ENCODE results near the gene LGMN.

Gene LGMN

DNA sequence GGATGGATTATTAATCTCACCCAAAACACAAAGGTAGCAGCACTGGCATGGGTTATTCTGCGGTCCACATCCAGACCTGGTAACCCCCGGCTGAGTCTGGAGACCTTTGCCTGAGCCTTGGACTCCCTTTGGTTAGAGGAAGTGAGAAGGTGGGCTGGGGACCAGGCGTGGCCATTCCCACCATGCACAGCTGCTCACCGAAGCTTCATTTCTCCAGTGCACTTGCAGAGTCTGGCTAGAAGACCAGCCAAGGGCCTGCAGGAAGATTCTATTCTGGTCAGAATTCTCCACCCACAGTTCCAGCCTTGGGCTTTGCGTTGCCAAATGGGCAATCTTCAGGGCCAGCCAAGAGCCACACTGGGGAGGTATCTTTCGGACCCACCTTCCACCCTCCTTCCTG lies 73.0 kb downstream of the LGMN start:
- no peak for FAIRE-seq

DNA sequence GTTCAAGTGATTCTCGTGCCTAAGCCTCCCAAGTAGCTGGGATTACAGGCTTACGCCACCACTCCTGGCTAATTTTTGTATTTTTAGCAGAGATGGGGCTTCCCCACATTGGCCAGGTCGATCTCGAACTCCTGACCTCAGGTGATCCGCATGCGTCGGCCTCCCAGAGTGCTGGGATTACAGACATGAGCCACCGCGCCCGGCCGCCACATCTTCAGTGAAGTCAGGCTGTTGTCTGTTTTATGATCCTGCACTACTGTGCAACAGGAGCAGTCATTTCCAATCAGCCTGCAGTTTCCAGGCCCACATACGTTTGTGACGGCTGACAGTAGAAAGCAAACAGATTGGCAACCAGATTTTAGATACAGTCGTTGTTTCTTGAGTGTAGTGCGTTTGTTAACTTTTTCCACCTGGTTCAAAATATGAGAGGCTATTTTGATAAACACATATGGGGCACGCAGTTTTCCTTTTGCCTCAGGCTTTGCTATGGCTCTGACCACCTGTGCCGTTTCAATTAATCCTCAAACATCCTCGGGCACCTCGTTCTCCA lies 74.8 kb downstream of the LGMN start:
- no peak for FAIRE-seq

DNA sequence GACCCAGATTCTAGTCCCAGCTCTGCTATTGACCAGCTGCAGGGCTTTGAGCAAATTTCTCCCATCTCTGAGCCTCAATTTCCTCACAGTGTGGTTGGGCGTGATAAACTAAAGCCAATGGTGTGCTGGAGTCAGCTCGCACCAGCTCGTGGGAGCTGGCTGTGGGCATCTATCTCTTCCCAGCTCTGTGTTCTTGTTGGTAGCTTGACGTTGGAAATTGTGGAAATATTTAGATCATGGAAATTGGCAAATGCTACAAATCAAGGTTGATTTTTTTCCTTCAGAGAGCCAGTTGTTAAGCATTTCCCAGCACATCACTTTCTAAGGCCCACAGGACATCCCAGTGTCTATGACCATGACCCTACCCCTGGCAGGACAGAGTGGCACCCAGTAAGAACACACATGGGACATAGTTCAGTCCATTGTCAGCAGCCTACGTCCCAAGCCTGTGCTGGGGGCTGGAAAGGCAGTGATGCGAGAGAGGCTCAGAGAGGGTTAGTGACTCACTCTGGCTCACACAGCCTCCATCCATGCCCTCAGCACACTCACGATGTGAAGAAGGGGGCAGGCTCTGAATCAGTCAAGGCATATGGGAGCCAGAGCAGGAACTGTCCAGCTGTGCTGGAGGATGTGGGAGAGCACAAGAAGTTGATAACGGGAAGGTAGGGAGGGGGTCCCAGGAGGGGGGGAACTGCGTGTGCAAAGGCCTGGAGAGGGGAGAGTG lies 77.6 kb downstream of the LGMN start:
- FAIRE-seq, result no peak

DNA sequence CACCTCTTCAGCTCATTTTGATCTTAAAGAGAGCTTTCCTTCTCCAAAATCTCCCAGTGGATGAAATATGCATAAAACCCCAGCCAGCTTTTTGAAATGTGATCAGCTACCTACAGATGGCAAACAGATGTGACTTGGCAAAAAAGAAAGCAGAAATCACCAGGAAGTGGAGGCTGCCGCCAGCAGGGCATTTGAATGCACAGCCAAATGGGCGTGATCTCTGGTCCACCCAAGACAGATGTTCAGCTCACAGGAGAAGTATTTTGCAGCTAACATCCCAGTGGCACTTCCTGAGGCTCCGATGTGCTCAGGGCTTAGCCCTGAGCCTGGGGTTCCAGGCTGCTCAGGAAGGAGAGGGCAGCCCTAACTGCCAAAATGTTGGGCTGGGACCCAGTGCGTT lies 78.3 kb downstream of the LGMN start:
- FAIRE-seq, result no peak

DNA sequence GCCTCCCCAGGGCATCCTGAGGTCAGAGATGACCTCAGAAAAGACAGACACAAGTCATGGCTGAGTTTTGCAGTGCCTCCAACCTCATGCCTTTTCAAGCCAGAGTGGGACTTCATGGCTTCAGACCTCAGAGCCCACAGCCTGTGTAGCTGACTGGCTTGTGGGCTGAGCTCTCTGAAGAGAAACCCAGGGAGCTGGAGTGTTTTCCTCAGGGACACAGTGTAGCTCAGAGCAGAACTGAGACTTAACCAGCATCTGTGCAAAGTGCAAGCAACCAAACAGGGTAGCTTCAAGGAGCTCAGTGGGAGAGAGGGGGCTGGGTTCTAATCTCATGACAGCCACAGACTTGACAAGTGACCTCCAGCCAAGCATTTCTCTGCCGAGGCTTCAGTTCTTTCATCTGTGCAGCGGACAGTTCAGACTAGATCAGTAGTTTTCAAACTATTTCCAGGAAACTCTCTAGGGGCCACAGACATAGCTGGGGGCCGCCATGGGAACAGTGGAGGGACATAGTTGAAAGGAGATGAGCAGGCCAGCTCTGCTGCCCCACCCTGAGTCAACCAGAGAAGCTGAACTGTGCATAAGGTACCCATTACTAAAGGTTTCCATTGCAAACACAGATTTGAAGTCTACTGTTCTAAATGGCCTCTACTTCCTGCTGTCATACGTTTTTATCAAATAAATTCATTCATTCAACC lies 80.0 kb downstream of the LGMN start:
- FAIRE-seq, result no peak

DNA sequence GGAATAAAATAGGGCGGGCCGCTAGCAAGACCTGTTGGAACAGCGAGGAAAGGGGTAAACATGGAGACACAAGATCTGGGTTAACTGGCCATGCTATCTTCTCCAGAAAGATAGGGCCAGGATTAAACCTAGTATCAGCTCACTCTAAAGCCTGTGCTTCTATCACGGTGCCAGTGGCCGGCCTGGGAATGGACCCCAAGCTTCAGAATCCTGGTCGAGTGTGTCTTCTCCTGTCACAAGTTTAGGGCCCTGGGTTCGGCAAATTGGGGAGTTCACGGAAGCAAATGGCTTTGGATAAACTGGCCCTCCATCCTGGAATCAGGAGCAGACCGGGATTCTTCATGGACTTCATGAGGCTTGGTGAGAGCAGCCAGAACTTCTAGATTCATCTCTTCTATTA lies 82.2 kb downstream of the LGMN start:
- no peak for FAIRE-seq

DNA sequence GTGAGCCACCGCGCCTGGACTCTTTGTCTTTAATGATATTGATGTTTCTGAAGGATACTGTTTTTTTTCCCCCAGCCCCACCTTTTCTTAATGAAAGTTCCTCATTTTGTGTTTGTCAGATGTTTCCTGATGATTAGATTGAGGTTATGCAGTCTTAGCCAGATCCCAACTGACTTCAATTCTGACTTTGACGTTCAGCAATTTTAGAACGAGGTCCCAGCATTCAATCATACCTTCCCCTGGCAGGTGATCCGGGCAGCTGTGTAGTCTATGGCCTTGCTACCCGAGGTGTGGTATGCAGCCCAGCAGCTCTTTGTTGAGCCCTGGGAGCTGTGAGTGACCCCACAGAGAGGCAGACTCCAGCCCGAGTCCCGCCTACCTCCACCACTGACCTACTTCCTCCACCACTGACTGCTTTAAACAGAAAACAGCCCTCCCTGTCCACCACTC lies 82.7 kb downstream of the LGMN start:
- no peak for FAIRE-seq

DNA sequence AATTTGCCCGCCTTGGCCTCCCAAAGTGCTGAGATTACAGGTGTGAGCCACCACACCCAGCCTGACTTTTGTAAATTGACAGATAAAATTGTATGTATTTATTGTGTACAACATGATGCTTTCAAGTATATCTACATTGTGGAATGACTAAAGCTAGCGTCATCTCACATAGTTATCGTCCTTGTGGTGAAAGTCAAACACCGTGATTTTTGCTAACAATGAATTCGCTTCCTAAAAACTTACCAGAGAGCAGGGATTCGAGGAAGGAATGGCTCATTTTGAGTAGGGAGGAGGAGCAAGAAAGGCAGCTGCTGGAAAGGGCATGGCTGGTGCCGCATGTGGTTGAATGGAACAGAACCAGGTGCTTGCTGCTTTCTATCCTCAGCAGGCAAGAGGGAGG lies 85.4 kb downstream of the LGMN start:
- no peak for FAIRE-seq

DNA sequence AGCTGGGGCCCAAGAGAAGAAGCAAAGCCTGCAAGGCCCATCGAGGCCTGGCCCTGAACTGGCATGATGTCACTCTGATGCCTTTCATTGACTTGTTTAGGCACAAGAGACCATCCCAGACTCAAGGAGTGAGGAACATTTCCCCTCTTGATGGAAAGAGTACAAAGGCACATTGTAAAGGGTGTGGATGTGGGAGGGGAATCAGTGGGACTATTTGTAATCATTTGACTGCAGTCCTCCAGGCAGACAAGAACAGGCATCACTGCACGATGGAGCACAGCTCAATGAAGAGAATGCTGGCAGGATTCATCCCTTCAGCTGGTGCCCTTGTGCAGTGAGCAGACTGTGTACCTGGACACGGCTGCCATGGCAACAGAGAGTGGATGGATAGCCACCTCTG lies 87.9 kb downstream of the LGMN start:
- no peak for FAIRE-seq

DNA sequence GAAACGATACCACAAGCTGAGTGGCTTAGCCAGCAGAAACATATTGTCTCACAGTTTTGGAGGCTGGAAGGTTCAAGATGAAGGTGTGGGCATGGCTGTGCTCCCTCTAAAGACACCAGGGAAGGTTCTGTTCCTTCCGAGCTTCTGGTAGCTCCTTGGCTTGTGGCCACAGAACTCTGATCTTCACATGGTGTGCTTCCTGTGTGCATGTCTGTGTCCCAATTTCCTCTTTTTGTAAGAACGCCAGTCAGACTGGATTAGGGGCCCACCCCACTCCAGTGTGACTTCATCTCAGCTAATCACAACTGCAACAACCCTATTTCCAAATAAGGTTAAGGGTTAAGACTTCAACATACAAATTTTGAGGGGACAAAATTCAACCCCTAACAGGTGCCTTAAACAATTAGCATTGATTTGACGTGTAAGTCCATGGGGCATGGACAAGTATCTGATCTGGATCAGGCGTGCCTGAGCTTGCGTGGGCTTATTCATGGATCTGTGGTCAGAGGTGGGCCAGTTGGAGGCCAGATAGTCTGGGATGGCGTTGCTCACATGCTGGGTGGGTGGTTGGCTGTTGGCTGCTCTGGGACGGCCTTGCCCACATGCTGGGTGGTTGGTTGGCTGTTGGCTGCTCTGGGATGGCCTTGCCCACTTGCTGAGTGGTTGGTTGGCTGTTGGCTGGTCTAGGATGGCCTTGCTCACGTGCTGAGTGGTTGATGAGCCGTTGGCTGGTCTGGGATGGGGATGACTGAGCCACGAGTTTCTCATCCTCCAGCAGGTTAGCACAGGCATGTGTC lies 88.5 kb downstream of the LGMN start:
- FAIRE-seq, result no peak

DNA sequence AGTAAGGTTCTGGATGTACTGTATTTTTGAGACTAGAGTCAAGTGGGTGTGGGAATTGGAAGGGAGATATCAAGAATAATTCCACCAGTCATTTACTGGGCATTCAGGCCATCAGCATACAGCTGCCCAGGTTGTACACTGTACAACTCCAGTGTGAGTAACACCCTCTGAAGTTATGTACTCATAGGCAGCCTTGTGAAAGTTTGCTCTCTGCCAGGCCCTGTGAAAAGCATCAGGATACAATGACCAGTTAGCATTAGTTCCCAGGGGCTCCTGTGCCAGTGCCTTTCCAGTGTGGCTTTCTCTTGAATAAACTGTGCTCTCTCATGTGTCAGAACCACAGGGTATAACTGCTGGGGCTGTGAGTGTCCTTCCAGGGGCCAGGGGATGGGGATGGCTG lies 89.7 kb downstream of the LGMN start:
- no peak for FAIRE-seq

DNA sequence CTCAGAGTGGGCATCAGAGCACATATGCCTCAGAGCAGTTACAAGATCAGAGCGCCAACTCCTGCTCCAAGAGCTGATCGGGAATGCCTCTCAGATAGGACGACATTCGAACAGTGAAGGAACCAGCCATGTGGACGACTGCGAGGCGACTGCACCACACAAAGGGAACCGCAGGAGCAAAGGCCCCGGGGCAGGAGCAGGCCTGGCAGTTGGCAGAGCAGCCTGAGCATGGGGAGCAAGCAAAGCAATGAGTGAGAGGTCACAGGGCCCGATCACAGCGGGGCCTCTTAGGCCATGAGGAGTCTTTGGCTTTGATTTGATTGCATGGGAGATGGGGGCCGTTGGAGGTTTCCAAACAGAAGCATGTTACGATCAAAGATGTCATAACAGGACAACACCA lies 90.3 kb downstream of the LGMN start:
- FAIRE-seq, result no peak

DNA sequence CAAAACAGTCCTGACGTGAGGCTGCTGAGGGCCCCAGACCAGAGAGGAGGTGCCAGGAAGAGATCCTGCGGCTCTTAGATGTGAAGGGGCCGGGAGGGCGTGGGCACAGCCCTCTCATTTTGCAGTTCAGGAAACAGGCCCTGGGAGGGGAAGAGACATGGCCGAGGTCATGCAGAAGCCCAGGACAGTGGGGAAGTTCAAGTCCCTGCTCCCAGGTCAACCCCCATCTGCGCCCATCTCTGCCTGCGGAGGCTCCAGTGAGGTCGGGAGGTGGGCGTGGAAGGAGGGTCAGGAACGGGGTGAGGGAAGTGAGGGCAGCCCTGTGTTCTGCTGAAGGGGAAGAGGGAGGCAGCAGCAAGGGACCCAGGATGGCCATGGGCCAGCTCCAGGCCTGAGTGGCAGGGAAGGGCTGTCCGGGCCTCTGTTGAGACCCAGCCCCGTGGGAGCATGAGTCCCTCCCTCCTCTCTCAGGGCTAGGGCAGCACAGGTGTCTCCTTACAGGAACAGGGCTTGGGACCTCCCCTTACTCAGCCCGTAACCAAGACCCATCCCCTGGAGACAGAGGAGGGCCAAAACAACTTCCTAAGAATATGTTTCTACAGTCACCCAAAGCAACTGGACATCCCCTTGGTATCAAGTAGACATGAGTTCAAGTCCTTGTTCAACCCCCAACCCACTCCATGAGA lies 90.8 kb downstream of the LGMN start:
- FAIRE-seq, result no peak

DNA sequence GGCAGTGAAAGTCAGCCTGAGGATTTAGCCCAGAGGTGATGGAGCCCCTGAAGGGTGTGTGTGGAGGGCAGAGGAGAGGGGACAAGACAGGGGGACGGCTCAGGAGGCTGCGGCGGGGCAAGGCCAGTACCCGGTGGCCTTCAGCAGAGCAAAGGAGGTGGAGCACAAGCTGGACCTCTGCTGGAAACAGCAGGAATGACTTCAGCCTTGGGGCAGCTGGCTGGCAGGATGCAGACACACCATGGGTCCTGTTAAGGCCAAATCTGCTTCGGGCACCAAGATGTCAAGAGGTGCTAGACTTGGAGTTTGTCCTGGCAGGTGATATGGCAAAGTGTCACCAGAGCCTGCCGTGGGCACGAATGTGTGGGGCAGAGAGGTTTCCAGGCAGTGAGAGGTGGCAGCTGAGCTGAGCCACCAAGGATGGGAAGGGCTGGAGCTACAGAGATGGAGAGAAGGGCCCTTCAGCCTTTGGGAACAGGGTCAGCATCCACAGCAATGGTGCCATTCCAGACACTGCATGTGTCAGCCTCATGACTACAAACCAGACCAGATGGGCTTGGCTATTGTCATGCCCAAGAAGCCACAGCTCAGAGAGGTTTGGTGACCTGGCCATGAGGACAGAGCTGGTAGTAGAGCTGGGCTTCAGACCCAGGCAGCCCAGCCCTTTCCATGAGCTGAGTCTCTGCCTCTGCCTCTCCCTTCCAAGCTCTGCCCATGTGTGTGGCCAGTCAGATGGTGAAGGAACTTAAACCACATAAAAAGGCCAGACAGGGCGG lies 91.9 kb downstream of the LGMN start:
- no peak for FAIRE-seq

DNA sequence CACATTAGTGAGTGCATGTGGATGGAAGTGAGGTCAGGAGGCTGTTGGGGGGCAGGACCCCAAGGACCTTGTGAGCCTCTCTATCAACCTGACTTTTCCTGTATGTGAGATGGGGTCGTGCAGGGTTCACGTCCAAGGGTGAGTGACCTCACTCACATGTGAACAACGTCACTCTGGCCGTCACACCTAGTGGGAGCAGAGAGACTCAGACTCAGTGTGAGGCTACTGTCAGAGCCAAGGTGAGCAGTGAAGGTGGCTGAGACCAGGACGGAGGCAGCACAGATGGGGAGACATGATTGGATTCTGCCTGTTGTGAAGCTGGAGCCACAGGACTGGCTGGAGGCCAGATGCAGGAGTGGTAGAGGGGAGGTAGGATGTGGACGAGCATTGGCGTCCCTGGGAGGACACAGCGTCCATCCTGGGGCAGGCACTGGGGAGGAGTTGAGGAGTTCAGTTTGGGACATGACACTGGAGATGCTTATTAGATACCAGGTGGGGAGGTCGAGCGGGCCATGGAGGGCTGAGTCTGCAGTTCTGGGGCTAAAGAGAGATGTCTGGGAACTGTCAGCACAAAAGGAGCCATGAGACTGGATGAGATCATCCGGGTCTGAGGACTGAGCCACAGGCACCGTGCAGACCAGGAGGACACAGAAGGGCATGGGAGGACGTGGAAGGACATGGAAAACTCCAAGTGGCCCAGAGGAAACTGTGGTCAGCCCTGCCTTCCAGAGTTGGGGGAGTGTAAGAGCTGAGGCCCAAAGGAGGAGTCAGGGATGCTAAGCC lies 92.8 kb downstream of the LGMN start:
- FAIRE-seq, result no peak

DNA sequence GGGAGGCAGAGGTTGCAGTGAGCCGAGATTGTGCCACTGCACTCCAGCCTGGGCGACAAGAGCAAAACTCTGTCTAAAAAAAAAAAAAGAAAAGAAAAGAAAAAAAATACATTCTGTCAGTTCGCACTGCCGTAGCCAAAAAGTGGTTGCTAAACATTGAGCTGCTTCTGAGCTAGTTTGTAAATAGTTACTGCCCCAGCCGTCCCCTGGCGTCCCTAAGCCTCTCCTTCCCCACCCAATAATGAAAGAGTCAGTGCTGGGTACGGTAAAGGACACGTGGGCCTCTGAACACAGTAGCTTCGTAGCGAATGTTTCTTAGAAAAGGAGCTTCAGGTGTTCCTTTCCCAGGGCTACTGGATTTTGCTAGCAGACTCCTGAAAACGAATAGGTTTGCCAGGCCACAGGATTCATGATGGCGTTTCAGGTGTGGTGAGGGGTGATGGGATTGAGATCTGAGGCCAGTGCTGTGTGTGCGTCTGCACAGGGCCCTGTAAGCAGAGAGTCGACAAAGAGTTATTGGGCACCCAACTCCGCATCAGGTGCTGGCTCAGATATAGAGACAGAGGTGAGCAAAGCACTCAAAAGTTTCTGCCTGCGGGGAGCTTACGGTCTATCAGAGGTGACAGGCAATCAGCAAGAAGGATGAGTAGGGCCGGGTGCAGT lies 94.1 kb downstream of the LGMN start:
- FAIRE-seq, result no peak

Data from endometrium (tissue), 2 donors.